H1 (cell line): ENCODE data around the gene MCHR1.

Experiments used
- ATF3 ChIP-seq: IDR thresholded peaks from 2 replicates; pipeline ENCODE4 v1.6.1; 2011; ENCODE audit warnings: low read depth, mild to moderate bottlenecking, low read length; ENCODE audit not compliant: insufficient read depth
- EP300 ChIP-seq, 2 experiments: IDR thresholded peaks; 1 replicate in 1 of 2; 2 replicates in 1 of 2; pipeline ENCODE4 v1.6.1; 2011 to 2012; ENCODE audit warnings: low read depth in 2 of 2, low read length in 2 of 2, mild to moderate bottlenecking in 2 of 2, borderline replicate concordance in 1 of 2, inconsistent platforms in 1 of 2, moderate library complexity in 1 of 2
- EZH2 ChIP-seq: fragments of 200-600 bp; sonication (generic); IDR thresholded peaks from 2 replicates; pipeline ENCODE4 v1.7.1; 2012; ENCODE audit warnings: low read depth, mild to moderate bottlenecking, moderate library complexity, low read length, inconsistent platforms; ENCODE audit not compliant: severe bottlenecking
- POLR2A ChIP-seq, 2 experiments: IDR thresholded peaks; 1 replicate in 1 of 2; 2 replicates in 1 of 2; pipeline ENCODE4 v1.6.1; 2011; ENCODE audit warnings: low read depth in 2 of 2, low read length in 2 of 2, mild to moderate bottlenecking in 2 of 2; ENCODE audit errors: control extremely low read depth in 1 of 2
- TAF1 ChIP-seq: IDR thresholded peaks from 2 replicates; pipeline ENCODE4 v1.6.1; 2011; ENCODE audit warnings: mild to moderate bottlenecking, low read depth, low read length
- TF ChIP-seq, protein P1 (sequence below): fragments of 300-600 bp; sonication (generic); IDR thresholded peaks from 2 replicates; pipeline ENCODE4 v1.7.1; 2012; ENCODE audit warnings: low read length, moderate library complexity, mild to moderate bottlenecking, inconsistent platforms; ENCODE audit not compliant: insufficient replicate concordance
- TF ChIP-seq, protein P2 (sequence below), 3 experiments: IDR thresholded peaks; 1 replicate in 2 of 3; 2 replicates in 1 of 3; pipeline versions ENCODE4 v1.5.1 to v1.6.1; 2011; ENCODE audit warnings: low read length in 3 of 3, mild to moderate bottlenecking in 3 of 3, inconsistent platforms in 2 of 3, low read depth in 1 of 3, moderate library complexity in 1 of 3; ENCODE audit not compliant: insufficient read depth in 1 of 3; ENCODE audit errors: control extremely low read depth in 1 of 3

GRCh38 chr22:40720538-40721256, 41.4 kb downstream of the MCHR1 start:
- TF ChIP-seq, protein P1, sequence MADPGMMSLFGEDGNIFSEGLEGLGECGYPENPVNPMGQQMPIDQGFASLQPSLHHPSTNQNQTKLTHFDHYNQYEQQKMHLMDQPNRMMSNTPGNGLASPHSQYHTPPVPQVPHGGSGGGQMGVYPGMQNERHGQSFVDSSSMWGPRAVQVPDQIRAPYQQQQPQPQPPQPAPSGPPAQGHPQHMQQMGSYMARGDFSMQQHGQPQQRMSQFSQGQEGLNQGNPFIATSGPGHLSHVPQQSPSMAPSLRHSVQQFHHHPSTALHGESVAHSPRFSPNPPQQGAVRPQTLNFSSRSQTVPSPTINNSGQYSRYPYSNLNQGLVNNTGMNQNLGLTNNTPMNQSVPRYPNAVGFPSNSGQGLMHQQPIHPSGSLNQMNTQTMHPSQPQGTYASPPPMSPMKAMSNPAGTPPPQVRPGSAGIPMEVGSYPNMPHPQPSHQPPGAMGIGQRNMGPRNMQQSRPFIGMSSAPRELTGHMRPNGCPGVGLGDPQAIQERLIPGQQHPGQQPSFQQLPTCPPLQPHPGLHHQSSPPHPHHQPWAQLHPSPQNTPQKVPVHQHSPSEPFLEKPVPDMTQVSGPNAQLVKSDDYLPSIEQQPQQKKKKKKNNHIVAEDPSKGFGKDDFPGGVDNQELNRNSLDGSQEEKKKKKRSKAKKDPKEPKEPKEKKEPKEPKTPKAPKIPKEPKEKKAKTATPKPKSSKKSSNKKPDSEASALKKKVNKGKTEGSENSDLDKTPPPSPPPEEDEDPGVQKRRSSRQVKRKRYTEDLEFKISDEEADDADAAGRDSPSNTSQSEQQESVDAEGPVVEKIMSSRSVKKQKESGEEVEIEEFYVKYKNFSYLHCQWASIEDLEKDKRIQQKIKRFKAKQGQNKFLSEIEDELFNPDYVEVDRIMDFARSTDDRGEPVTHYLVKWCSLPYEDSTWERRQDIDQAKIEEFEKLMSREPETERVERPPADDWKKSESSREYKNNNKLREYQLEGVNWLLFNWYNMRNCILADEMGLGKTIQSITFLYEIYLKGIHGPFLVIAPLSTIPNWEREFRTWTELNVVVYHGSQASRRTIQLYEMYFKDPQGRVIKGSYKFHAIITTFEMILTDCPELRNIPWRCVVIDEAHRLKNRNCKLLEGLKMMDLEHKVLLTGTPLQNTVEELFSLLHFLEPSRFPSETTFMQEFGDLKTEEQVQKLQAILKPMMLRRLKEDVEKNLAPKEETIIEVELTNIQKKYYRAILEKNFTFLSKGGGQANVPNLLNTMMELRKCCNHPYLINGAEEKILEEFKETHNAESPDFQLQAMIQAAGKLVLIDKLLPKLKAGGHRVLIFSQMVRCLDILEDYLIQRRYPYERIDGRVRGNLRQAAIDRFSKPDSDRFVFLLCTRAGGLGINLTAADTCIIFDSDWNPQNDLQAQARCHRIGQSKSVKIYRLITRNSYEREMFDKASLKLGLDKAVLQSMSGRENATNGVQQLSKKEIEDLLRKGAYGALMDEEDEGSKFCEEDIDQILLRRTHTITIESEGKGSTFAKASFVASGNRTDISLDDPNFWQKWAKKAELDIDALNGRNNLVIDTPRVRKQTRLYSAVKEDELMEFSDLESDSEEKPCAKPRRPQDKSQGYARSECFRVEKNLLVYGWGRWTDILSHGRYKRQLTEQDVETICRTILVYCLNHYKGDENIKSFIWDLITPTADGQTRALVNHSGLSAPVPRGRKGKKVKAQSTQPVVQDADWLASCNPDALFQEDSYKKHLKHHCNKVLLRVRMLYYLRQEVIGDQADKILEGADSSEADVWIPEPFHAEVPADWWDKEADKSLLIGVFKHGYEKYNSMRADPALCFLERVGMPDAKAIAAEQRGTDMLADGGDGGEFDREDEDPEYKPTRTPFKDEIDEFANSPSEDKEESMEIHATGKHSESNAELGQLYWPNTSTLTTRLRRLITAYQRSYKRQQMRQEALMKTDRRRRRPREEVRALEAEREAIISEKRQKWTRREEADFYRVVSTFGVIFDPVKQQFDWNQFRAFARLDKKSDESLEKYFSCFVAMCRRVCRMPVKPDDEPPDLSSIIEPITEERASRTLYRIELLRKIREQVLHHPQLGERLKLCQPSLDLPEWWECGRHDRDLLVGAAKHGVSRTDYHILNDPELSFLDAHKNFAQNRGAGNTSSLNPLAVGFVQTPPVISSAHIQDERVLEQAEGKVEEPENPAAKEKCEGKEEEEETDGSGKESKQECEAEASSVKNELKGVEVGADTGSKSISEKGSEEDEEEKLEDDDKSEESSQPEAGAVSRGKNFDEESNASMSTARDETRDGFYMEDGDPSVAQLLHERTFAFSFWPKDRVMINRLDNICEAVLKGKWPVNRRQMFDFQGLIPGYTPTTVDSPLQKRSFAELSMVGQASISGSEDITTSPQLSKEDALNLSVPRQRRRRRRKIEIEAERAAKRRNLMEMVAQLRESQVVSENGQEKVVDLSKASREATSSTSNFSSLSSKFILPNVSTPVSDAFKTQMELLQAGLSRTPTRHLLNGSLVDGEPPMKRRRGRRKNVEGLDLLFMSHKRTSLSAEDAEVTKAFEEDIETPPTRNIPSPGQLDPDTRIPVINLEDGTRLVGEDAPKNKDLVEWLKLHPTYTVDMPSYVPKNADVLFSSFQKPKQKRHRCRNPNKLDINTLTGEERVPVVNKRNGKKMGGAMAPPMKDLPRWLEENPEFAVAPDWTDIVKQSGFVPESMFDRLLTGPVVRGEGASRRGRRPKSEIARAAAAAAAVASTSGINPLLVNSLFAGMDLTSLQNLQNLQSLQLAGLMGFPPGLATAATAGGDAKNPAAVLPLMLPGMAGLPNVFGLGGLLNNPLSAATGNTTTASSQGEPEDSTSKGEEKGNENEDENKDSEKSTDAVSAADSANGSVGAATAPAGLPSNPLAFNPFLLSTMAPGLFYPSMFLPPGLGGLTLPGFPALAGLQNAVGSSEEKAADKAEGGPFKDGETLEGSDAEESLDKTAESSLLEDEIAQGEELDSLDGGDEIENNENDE: no peak
- TF ChIP-seq ATF3 (no peak), EZH2 (no peak), POLR2A (IDR thresholded peaks at IDR 0.05; ENCODE audit: control extremely low read depth in 1 of 2, low read depth in 2 of 2, low read length in 2 of 2) (no peak), EP300 (IDR thresholded peaks at IDR 0.05; ENCODE audit: borderline replicate concordance in 1 of 2, low read depth in 2 of 2, low read length in 2 of 2) (no peak), TAF1 (no peak)
- TF ChIP-seq, protein P2, sequence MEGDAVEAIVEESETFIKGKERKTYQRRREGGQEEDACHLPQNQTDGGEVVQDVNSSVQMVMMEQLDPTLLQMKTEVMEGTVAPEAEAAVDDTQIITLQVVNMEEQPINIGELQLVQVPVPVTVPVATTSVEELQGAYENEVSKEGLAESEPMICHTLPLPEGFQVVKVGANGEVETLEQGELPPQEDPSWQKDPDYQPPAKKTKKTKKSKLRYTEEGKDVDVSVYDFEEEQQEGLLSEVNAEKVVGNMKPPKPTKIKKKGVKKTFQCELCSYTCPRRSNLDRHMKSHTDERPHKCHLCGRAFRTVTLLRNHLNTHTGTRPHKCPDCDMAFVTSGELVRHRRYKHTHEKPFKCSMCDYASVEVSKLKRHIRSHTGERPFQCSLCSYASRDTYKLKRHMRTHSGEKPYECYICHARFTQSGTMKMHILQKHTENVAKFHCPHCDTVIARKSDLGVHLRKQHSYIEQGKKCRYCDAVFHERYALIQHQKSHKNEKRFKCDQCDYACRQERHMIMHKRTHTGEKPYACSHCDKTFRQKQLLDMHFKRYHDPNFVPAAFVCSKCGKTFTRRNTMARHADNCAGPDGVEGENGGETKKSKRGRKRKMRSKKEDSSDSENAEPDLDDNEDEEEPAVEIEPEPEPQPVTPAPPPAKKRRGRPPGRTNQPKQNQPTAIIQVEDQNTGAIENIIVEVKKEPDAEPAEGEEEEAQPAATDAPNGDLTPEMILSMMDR (IDR thresholded peaks at IDR 0.05; ENCODE audit: control extremely low read depth in 1 of 3, insufficient read depth in 1 of 3, low read depth in 1 of 3, low read length in 3 of 3): no peak
